ENCODE data around the gene NDOR1. TPM values are rescaled to one million over a fixed set of nuclear protein-coding genes. Genes with fewer than 3 reads are reported as not detected.

NDOR1 gene
- total RNA-seq, 1 donor from 2014 or later, result 12.8 TPM

- DNase-seq (ENCODE audit: extremely low read depth, low read depth, low spot score), result no peak
Measured at GRCh38 chr9:137167277-137167746, 38.2 kb upstream of the NDOR1 start.

- no peak for DNase-seq (ENCODE audit: extremely low read depth, low read depth, low spot score)
Measured at GRCh38 chr9:137167747-137168572, 37.5 kb upstream of the NDOR1 start.

- no peak for DNase-seq (ENCODE audit: extremely low read depth, low read depth, low spot score)
Measured at GRCh38 chr9:137168573-137168903, 37.0 kb upstream of the NDOR1 start.

- DNase-seq (ENCODE audit: extremely low read depth, low read depth, low spot score), result no peak
Measured at GRCh38 chr9:137168904-137169856, 36.3 kb upstream of the NDOR1 start.

GRCh38 chr9:137169896-137170358 is 35.6 kb upstream of the NDOR1 start, which contains the start of gene LRRC26:
Gene LRRC26 (minus strand): TSS chr9:137170051. CDS start chr9:137169943, 108 bp downstream.
- no peak for DNase-seq (ENCODE audit: extremely low read depth, low read depth, low spot score)

- no peak for DNase-seq (ENCODE audit: extremely low read depth, low read depth, low spot score)
Measured at GRCh38 chr9:137170486-137171148, 34.9 kb upstream of the NDOR1 start.

- DNase-seq (ENCODE audit: extremely low read depth, low read depth, low spot score), result no peak
Measured at GRCh38 chr9:137171149-137171900, 34.2 kb upstream of the NDOR1 start.

- no peak for DNase-seq (ENCODE audit: extremely low read depth, low read depth, low spot score)
Measured at GRCh38 chr9:137172901-137173795, 32.4 kb upstream of the NDOR1 start.

GRCh38 chr9:137173796-137174664 is 31.5 kb upstream of the NDOR1 start:
- no peak for DNase-seq (ENCODE audit: extremely low read depth, low read depth, low spot score)

GRCh38 chr9:137174722-137175293 is 30.7 kb upstream of the NDOR1 start:
- DNase-seq (ENCODE audit: extremely low read depth, low read depth, low spot score), result no peak

- no peak for DNase-seq (ENCODE audit: extremely low read depth, low read depth, low spot score)
Measured at GRCh38 chr9:137175345-137175961, 30.0 kb upstream of the NDOR1 start.

- DNase-seq (ENCODE audit: extremely low read depth, low read depth, low spot score), result no peak
Measured at GRCh38 chr9:137176302-137177182, 29.0 kb upstream of the NDOR1 start.

- DNase-seq (ENCODE audit: extremely low read depth, low read depth, low spot score), result no peak
Measured at GRCh38 chr9:137178201-137178938, 27.1 kb upstream of the NDOR1 start.

- DNase-seq (ENCODE audit: extremely low read depth, low read depth, low spot score), result no peak
Measured at GRCh38 chr9:137178939-137179630, 26.4 kb upstream of the NDOR1 start.

- DNase-seq (ENCODE audit: extremely low read depth, low read depth, low spot score), result no peak
Measured at GRCh38 chr9:137179761-137180160, 25.7 kb upstream of the NDOR1 start.
